Limb (tissue), 2 donors: Measurements from ENCODE around the gene ABHD16A.
A peak's percentile ranks its signal among the peaks of the same experiment; 100 is the strongest.
"Not testable (repeated sequence)": the region's sequence is repeated elsewhere in the genome, so short reads cannot be mapped to it uniquely, and the experiment has no call there.

Source experiments
- DNase-seq, 2 donors: peaks; one replicate each; pipeline ENCODE4 v3.0.0-alpha.2; 2016; ENCODE audit errors: extremely low spot score in 2 of 2

Gene ABHD16A

DNA sequence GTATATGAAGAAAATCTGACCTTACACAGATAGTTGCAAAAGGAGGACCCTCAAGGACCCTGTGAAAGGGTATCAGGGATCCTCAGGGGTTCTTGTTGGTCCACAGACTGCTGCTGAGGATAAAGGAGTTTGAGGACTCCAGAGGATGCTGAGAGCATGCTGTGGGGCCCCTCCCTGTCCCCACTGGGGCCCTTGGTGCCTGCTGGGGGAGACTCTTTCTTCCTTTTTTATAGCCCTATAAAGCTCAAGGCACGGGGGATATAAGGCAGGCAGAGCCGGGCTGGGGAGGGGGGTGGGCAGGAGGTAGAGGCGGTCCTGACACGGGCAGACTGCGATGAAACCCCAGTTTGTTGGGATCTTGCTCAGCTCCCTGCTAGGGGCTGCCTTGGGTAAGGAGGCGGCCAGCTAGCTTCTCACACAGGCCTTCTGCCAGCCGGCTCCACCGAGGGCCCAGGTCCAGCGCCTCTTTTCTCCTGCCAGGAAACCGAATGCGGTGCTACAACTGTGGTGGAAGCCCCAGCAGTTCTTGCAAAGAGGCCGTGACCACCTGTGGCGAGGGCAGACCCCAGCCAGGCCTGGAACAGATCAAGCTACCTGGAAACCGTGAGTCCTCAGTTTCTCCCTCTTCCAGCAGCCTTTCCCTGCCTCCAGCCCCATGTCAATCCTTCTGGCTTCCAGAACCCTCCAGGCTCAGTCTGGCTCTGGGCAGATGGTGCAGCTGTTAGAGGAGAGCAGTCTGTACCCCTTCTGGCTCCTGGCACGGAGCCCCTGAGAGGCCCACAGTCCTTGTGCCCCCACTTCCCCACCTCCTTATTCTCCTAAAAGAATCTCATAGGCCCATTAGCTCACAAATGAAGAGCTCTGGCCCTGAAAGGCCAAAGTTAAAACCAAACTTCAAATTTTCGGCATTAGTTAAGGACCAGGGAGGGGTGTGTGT, 12.2 kb upstream of the ABHD16A start, which contains the start of gene LY6G6D:
TSS of gene LY6G6D (plus strand) at position 327 of the 937 bp plus-strand sequence. CDS start at position 335, 8 bp downstream.
- peak in 1 of 2 donors; percentile 59 for DNase-seq

DNA sequence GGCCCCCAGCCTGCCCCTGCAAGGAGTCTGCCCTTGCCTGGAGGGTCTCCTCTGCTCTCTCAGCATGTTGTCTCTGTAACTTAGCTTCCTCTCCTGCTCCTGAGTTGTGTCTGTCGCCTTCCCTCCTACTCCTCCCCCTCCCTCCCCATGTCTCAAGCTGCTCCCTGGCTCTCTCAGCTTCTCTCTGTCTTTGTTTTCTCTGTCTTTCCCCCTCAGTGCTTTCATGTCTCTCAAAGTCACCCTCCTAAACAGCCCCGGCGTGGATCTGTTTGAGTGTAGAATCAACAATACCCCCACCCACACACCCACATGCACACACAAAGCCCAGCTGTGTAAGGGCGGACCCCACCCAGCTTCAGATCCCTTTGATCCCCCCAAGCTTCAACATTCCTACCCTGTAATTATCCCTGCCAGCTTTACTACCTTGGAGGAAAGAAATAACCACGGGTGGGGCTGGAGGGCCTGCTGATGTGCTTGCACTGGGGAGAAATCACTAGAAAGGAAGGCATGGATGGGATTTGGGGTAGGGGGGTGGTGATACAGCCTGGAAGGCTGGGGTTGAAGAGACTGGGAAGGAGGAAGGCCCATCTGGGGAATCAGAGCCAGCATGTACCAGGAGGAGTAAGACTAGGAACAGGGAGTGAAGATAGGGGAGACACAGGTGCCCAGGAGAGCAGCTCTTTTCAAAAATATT, 11.0 kb upstream of the ABHD16A start:
- no peak for DNase-seq

- no peak for DNase-seq
Measured at GRCh38 chr6:31713465-31713864, 10.3 kb upstream of the ABHD16A start.

GRCh38 chr6:31712296-31712695, 9.2 kb upstream of the ABHD16A start:
- no peak for DNase-seq

GRCh38 chr6:31711233-31711632, 8.1 kb upstream of the ABHD16A start:
- DNase-seq = no peak

GRCh38 chr6:31710523-31711219, 7.5 kb upstream of the ABHD16A start:
- no peak for DNase-seq

GRCh38 chr6:31709157-31709556, 6.0 kb upstream of the ABHD16A start:
- not testable (repeated sequence) for DNase-seq

- no peak for DNase-seq
Measured at GRCh38 chr6:31708224-31708623, 5.1 kb upstream of the ABHD16A start.

- DNase-seq = no peak
Measured at GRCh38 chr6:31707701-31708100, 4.6 kb upstream of the ABHD16A start.

GRCh38 chr6:31706599-31706998, 3.5 kb upstream of the ABHD16A start, which contains the start of gene LY6G6F:
TSS of gene LY6G6F (plus strand) at chr6:31706866. CDS start at chr6:31706907, 41 bp downstream.
- DNase-seq = no peak

DNA sequence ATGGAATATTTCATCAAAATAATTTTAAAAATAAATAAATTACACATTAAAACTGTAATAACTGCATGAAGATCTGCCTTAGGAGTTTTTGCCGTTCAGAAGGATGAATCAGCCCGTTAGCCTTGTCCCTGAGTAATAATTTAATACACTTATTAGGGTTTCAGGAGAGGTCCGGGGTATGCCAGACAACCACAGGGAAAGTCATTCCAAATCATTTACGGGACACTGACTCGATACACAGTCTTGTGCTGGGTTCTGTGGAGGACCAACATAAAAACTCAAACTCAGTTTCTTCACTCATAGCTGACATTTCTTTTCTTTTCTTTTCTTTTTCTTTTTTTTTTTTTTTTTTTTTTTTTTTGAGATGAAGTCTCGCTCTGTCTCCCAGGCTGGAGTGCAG, 2.8 kb upstream of the ABHD16A start:
- DNase-seq = no peak

- no peak for DNase-seq
Measured at GRCh38 chr6:31702405-31702818, 712 bp downstream of the ABHD16A start.

- no peak for DNase-seq
Measured at GRCh38 chr6:31701666-31702404, 1.3 kb downstream of the ABHD16A start.

- DNase-seq = no peak
Measured at GRCh38 chr6:31700740-31701401, 2.3 kb downstream of the ABHD16A start.

- DNase-seq = no peak
Measured at GRCh38 chr6:31697555-31697954, 5.6 kb downstream of the ABHD16A start.

DNA sequence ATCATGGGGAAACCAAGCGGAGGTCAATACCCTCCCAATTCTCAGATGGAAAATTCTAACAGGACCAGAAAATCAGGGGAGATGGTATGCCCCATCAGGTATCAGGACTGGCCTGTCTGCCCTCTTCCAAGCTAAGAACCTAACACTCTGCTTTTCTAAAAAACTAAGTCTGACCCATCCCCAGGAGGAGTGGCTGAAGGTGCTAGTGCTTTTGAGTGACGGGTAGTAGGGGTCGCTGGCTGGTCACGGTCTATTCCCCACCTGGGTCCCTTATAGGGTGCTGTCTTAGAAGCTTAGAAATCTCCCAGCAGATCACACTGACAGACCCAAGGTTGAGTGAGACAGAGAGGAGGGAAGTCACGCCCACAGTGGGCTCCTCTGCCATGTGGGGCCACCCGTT, 9.6 kb downstream of the ABHD16A start:
- DNase-seq = no peak

DNA sequence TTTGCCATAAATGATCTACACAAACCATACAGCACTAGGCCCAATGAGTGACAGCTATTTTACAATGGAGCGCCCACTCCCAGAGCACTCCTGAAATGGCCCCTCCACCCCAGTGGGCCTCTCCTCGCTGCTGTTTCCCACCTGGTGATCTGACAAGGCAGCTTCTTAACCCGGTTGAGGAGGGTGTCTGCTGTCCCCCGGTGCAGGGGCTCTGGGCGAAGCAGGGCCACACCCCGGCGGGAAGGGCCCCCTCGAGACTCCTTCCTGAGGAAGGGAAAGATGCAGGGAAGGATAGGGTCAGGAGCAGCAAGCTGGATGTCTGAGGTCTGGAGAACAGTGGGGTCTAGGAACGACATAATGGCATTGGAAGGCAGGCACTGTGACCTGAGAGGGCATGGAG, 10.2 kb downstream of the ABHD16A start:
- no peak for DNase-seq

DNA sequence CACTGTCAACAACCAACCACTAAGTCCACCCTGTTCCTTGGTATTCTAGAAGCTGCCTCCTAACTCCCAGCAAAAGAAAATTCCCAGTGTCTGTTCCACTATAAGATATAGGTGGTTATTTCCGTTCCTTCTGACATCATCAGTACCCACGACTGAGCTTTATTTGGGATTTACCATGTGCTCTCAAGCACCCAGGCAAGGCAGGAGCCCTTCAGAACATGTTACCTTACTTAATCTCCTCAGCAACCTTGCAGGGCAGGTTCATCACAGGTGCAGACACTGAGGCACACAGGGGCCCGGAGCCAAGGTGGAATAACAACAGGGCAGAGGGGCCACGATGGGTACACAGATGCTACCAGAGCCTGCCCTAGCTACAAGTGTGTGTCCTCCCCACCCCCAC, 10.8 kb downstream of the ABHD16A start:
- no peak for DNase-seq

DNA sequence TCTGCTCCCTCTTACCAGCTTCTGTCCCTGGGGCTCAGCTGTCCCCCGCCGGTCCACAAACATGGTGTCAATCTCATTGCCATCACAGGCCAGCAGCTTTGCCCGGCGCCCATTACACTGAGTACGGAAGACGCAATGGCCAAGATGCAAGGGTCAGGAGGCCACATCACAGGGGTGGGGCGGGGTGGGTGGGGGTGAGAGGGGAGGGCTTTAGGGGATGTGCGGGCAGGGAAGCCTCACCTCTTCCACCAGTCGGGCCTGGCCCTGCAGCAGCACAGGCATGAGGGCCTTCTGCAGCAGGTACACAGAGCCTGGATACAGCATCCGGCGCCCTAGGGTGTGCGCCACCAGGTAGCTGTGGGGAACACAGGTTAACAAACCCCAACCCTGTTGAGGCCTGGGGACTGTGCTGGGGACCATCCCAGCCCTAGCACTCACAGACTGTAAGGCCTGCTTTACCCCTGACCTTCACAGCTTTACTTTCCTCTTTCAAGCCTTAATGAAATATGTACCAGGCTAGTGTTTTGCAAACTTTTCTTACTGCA, 11.5 kb downstream of the ABHD16A start:
- no peak for DNase-seq

DNA sequence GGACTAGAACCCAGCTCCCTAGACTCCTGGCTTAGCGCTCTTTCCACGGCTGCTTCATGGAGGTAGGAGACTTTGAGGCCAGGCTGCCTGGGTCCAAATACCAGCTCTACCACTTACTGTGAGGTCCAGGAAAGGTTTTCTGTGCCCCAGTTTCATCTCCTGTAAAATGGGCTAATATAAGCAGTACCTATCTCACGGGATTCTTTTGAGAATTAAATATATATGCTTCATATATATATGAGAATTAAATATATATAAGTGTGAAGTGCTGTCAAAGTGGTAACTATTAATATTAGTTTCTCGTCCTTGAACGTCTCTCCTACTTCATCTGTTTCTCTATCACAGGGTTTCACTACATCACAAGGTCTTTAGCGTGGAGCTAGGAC, 12.1 kb downstream of the ABHD16A start:
- no peak for DNase-seq
